Activated naive CD4-positive, alpha-beta T cell treated with anti-CD3 and anti-CD28 coated beads, Interleukin-2, amount 50 U/mL, for 72 hours (primary cell): ENCODE results near the gene PGBD2. TPM values are rescaled to one million over a fixed set of nuclear protein-coding genes. Genes with fewer than 3 reads are reported as not detected.

ENCODE experiments used
- ATAC-seq, 2 donors: fragments of 150-1000 bp; cut with Tn5 transposase; 2 replicates each; pipeline ENCODE4 v1.10.0; 2021; ENCODE audit warnings: mild to moderate bottlenecking in 2 of 2, moderate library complexity in 2 of 2
- DNase-seq, 2 donors: peaks; one replicate each; pipeline ENCODE4 v3.0.0; 2021 to 2022; ENCODE audit warnings: low spot score in 2 of 2
- H3K27ac Mint-ChIP-seq, 2 donors: one replicate each; pipeline ENCODE4 v1.8.0; 2022; ENCODE audit warnings: mild to moderate bottlenecking in 2 of 2, mixed read lengths in 2 of 2
- H3K36me3 Mint-ChIP-seq, 2 donors: one replicate each; pipeline ENCODE4 v1.8.0; 2022; ENCODE audit warnings: mixed read lengths in 2 of 2
- H3K9me3 Mint-ChIP-seq, 2 donors: one replicate each; pipeline ENCODE4 v1.8.0; 2022; ENCODE audit warnings: mixed read lengths in 2 of 2
- total RNA-seq, 2 donors: library from RNA; stranded (reverse); gene quantifications; one replicate each; pipeline ENCODE4 v1.2.3, GENCODE V29; 2022

PGBD2 gene
- 1 to 10 TPM; 2.5 to 5.9 TPM for total RNA-seq

- Mint-ChIP-seq H3K9me3 (no peaks in the 10 kb centered on the region), H3K27ac (peak within 1 kb of the TSS; percentile 66 to 98), H3K36me3 (no peaks in the 10 kb centered on the region)
- DNase-seq (peak; percentile 95 to 98), ATAC-seq (peak; percentile 88 to 90)
Observed at GRCh38 chr1:248906009-248906752, at the start of gene PGBD2. Gene PGBD2 (plus strand): TSS chr1:248906235. CDS start chr1:248913863, 7,628 bp downstream.

- peak overlapping the region; percentile 95 for H3K27ac Mint-ChIP-seq
- H3K9me3 Mint-ChIP-seq = no peaks in the 10 kb centered on the region
- ATAC-seq (no peak), DNase-seq (no peak)
- H3K36me3 Mint-ChIP-seq = peaks cover 26 to 44% of the 10 kb centered on the region in 2 donors
Observed at GRCh38 chr1:248857201-248857600, 48.8 kb upstream of the PGBD2 start.

GRCh38 chr1:248857749-248858095 lies 48.3 kb upstream of the PGBD2 start:
- DNase-seq = no peak
- H3K27ac Mint-ChIP-seq = peak overlapping the region; percentile 95
- H3K36me3 Mint-ChIP-seq = peaks cover 26 to 44% of the 10 kb centered on the region in 2 donors
- ATAC-seq = no peak
- no peaks in the 10 kb centered on the region for H3K9me3 Mint-ChIP-seq

- ATAC-seq (peak; percentile 38 to 55), DNase-seq (peak in 1 of 2 donors; percentile 34)
- Mint-ChIP-seq H3K9me3 (no peaks in the 10 kb centered on the region), H3K27ac (peak overlapping the region; percentile 95), H3K36me3 (peaks cover 26 to 44% of the 10 kb centered on the region in 2 donors)
Observed at GRCh38 chr1:248858096-248858890, 47.7 kb upstream of the PGBD2 start.

- Mint-ChIP-seq H3K36me3 (peaks cover 23 to 46% of the 10 kb centered on the region in 2 donors), H3K27ac (peak within 1 kb of the TSS; percentile 95 to 96), H3K9me3 (no peaks in the 10 kb centered on the region)
- DNase-seq (peak; percentile 96), ATAC-seq (peak; percentile 74 to 89)
Observed at GRCh38 chr1:248858891-248859889, 46.8 kb upstream of the PGBD2 start, which contains the start of gene ZNF692. Gene ZNF692 (minus strand): TSS chr1:248859085. CDS start chr1:248858309, 776 bp downstream.

- Mint-ChIP-seq H3K27ac (peak overlapping the region in 1 of 2 donors; percentile 95), H3K9me3 (no peaks in the 10 kb centered on the region), H3K36me3 (peaks cover 14 to 40% of the 10 kb centered on the region in 2 donors)
- ATAC-seq (no peak), DNase-seq (no peak)
Observed at GRCh38 chr1:248860007-248860406, 46.0 kb upstream of the PGBD2 start.

GRCh38 chr1:248861616-248862015 lies 44.4 kb upstream of the PGBD2 start:
- no peaks in the 10 kb centered on the region for H3K9me3 Mint-ChIP-seq

GRCh38 chr1:248862695-248862997 lies 43.4 kb upstream of the PGBD2 start:
- Mint-ChIP-seq H3K27ac (peak overlapping the region; percentile 0 to 84), H3K9me3 (no peaks in the 10 kb centered on the region), H3K36me3 (peaks cover 0 to 23% of the 10 kb centered on the region in 2 donors)
- ATAC-seq (peak; percentile 27 to 35), DNase-seq (no peak)

More at GRCh38 chr1:248861616-248862015, 44.4 kb upstream of the PGBD2 start:
- peaks cover 0 to 32% of the 10 kb centered on the region in 2 donors for H3K36me3 Mint-ChIP-seq
- ATAC-seq (no peak), DNase-seq (no peak)
- no peak overlapping the region for H3K27ac Mint-ChIP-seq

GRCh38 chr1:248862998-248863881 lies 42.8 kb upstream of the PGBD2 start:
- Mint-ChIP-seq H3K9me3 (no peaks in the 10 kb centered on the region), H3K27ac (peak overlapping the region; percentile 3 to 84), H3K36me3 (peaks cover 0 to 17% of the 10 kb centered on the region in 2 donors)
- peak; percentile 80 to 81 for DNase-seq
- ATAC-seq = peak; percentile 72 to 79

- H3K36me3 Mint-ChIP-seq = peaks cover 0 to 14% of the 10 kb centered on the region in 2 donors
- no peak for ATAC-seq
- peak overlapping the region in 1 of 2 donors; percentile 100 for H3K27ac Mint-ChIP-seq
- no peaks in the 10 kb centered on the region for H3K9me3 Mint-ChIP-seq
- no peak for DNase-seq
Observed at GRCh38 chr1:248871837-248872401, 34.1 kb upstream of the PGBD2 start.

- Mint-ChIP-seq H3K27ac (peak overlapping the region; percentile 100), H3K36me3 (peaks cover 0 to 14% of the 10 kb centered on the region in 2 donors), H3K9me3 (no peaks in the 10 kb centered on the region)
- DNase-seq (peak in 1 of 2 donors; percentile 63), ATAC-seq (peak; percentile 60 to 61)
Observed at GRCh38 chr1:248872752-248873408, 33.2 kb upstream of the PGBD2 start.

GRCh38 chr1:248873409-248873992 lies 32.5 kb upstream of the PGBD2 start:
- Mint-ChIP-seq H3K27ac (peak overlapping the region; percentile 100), H3K9me3 (no peaks in the 10 kb centered on the region), H3K36me3 (peaks cover 0 to 14% of the 10 kb centered on the region in 2 donors)
- DNase-seq (peak; percentile 98 to 99), ATAC-seq (peak; percentile 87 to 88)

- H3K36me3 Mint-ChIP-seq = peaks cover 0 to 14% of the 10 kb centered on the region in 2 donors
- ATAC-seq (peak; percentile 65 to 73), DNase-seq (peak; percentile 87 to 90)
- peak overlapping the region; percentile 100 for H3K27ac Mint-ChIP-seq
- H3K9me3 Mint-ChIP-seq = no peaks in the 10 kb centered on the region
Observed at GRCh38 chr1:248873993-248874533, 32.0 kb upstream of the PGBD2 start.

- DNase-seq = no peak
- Mint-ChIP-seq H3K36me3 (no peaks in the 10 kb centered on the region), H3K27ac (no peak overlapping the region), H3K9me3 (no peaks in the 10 kb centered on the region)
- no peak for ATAC-seq
Observed at GRCh38 chr1:248881261-248881660, 24.8 kb upstream of the PGBD2 start.
